ENCODE data around the gene RASAL2.

The RASAL2 gene

GRCh38 chr1:178461701-178462100, 367.8 kb downstream of the RASAL2 start:
- DNase-seq (ENCODE audit: low spot score) (no peak), ATAC-seq (ENCODE audit: low read depth) (no peak)
- no peaks in the 10 kb centered on the region for H3K27me3 ChIP-seq (ENCODE audit: insufficient read depth, poor library complexity, severe bottlenecking)
- peaks cover 6% of the 10 kb centered on the region for H3K4me1 ChIP-seq (ENCODE audit: insufficient read depth, poor library complexity, severe bottlenecking)
- H3K4me3 ChIP-seq (ENCODE audit: severe bottlenecking) = no peak overlapping the region
- peaks cover 33% of the 10 kb centered on the region for H3K36me3 ChIP-seq (ENCODE audit: low read depth)
- no peaks in the 10 kb centered on the region for H3K9me3 ChIP-seq (ENCODE audit: severe bottlenecking)
- TF ChIP-seq CTCF (IDR thresholded peaks at IDR 0.05; ENCODE audit: poor library complexity, severe bottlenecking) = no peak
- no peak overlapping the region for H3K27ac ChIP-seq (ENCODE audit: poor library complexity, severe bottlenecking)

GRCh38 chr1:178464141-178464540, 370.2 kb downstream of the RASAL2 start:
- DNase-seq (ENCODE audit: low spot score) (no peak), ATAC-seq (ENCODE audit: low read depth) (no peak)
- peaks cover 42% of the 10 kb centered on the region for H3K36me3 ChIP-seq (ENCODE audit: low read depth)
- no peak overlapping the region for H3K4me3 ChIP-seq (ENCODE audit: severe bottlenecking)
- peaks cover 6% of the 10 kb centered on the region for H3K4me1 ChIP-seq (ENCODE audit: insufficient read depth, poor library complexity, severe bottlenecking)
- no peaks in the 10 kb centered on the region for H3K27me3 ChIP-seq (ENCODE audit: insufficient read depth, poor library complexity, severe bottlenecking)
- no peaks in the 10 kb centered on the region for H3K9me3 ChIP-seq (ENCODE audit: severe bottlenecking)
- H3K27ac ChIP-seq (ENCODE audit: poor library complexity, severe bottlenecking) = peak overlapping the region; percentile 32
- TF ChIP-seq CTCF (IDR thresholded peaks at IDR 0.05; ENCODE audit: poor library complexity, severe bottlenecking) = no peak

GRCh38 chr1:178464566-178464965, 370.7 kb downstream of the RASAL2 start:
- H3K9me3 ChIP-seq (ENCODE audit: severe bottlenecking) = no peaks in the 10 kb centered on the region
- ATAC-seq (ENCODE audit: low read depth) (no peak), DNase-seq (ENCODE audit: low spot score) (no peak)
- TF ChIP-seq CTCF (IDR thresholded peaks at IDR 0.05; ENCODE audit: poor library complexity, severe bottlenecking) = no peak
- H3K27me3 ChIP-seq (ENCODE audit: insufficient read depth, poor library complexity, severe bottlenecking) = no peaks in the 10 kb centered on the region
- no peak overlapping the region for H3K4me3 ChIP-seq (ENCODE audit: severe bottlenecking)
- H3K4me1 ChIP-seq (ENCODE audit: insufficient read depth, poor library complexity, severe bottlenecking) = peaks cover 6% of the 10 kb centered on the region
- H3K27ac ChIP-seq (ENCODE audit: poor library complexity, severe bottlenecking) = peak overlapping the region; percentile 32
- peaks cover 38% of the 10 kb centered on the region for H3K36me3 ChIP-seq (ENCODE audit: low read depth)

- H3K36me3 ChIP-seq (ENCODE audit: low read depth) = peaks cover 37% of the 10 kb centered on the region
- TF ChIP-seq CTCF (IDR thresholded peaks at IDR 0.05; ENCODE audit: poor library complexity, severe bottlenecking) = no peak
- ATAC-seq (ENCODE audit: low read depth) = peak; percentile 91
- DNase-seq (ENCODE audit: low spot score) = no peak
- H3K4me1 ChIP-seq (ENCODE audit: insufficient read depth, poor library complexity, severe bottlenecking) = peaks cover 7% of the 10 kb centered on the region
- H3K4me3 ChIP-seq (ENCODE audit: severe bottlenecking) = no peak overlapping the region
- no peaks in the 10 kb centered on the region for H3K9me3 ChIP-seq (ENCODE audit: severe bottlenecking)
- no peaks in the 10 kb centered on the region for H3K27me3 ChIP-seq (ENCODE audit: insufficient read depth, poor library complexity, severe bottlenecking)
- H3K27ac ChIP-seq (ENCODE audit: poor library complexity, severe bottlenecking) = peak overlapping the region; percentile 32
These were observed 371.1 kb downstream of the RASAL2 start for GRCh38 chr1:178465011-178465410.

GRCh38 chr1:178467837-178468236, 373.9 kb downstream of the RASAL2 start:
- DNase-seq (ENCODE audit: low spot score) = no peak
- peaks cover 18% of the 10 kb centered on the region for H3K4me1 ChIP-seq (ENCODE audit: insufficient read depth, poor library complexity, severe bottlenecking)

More at GRCh38 chr1:178467837-178468236, 373.9 kb downstream of the RASAL2 start:
- H3K4me3 ChIP-seq (ENCODE audit: severe bottlenecking) = no peak overlapping the region
- ATAC-seq (ENCODE audit: low read depth) = no peak
- H3K27ac ChIP-seq (ENCODE audit: poor library complexity, severe bottlenecking) = no peak overlapping the region
- no peak for TF ChIP-seq CTCF (IDR thresholded peaks at IDR 0.05; ENCODE audit: poor library complexity, severe bottlenecking)
- H3K9me3 ChIP-seq (ENCODE audit: severe bottlenecking) = no peaks in the 10 kb centered on the region
- peaks cover 41% of the 10 kb centered on the region for H3K36me3 ChIP-seq (ENCODE audit: low read depth)
- H3K27me3 ChIP-seq (ENCODE audit: insufficient read depth, poor library complexity, severe bottlenecking) = no peaks in the 10 kb centered on the region
